Stomach (tissue), 4 donors: Measurements from ENCODE around the gene CEP78.

Experiments
- POLR2A ChIP-seq, 4 donors: fragments of 450-650 bp; IDR thresholded peaks; one replicate each; pipeline ENCODE4 v1.6.1; 2016; ENCODE audit warnings: antibody characterized with exemption in 4 of 4, control low read depth in 2 of 4, mild to moderate bottlenecking in 1 of 4, moderate library complexity in 1 of 4
- POLR2AphosphoS5 ChIP-seq, 3 donors: sonication (generic); formaldehyde crosslinking; IDR thresholded peaks; one replicate each; pipeline ENCODE4 v1.6.1; 2016; ENCODE audit warnings: antibody characterized with exemption in 3 of 3
- TF ChIP-seq, protein P1 (sequence below), 7 experiments: fragments of 450-650 bp in 4 of 7; fragments of 200-600 bp in 3 of 7; sonication (generic) in 3 of 7; IDR thresholded peaks; one replicate each; pipeline ENCODE4 v1.5.1; 2016 to 2019; ENCODE audit warnings: antibody characterized with exemption in 7 of 7, control low read depth in 2 of 7, mild to moderate bottlenecking in 1 of 7

DNA sequence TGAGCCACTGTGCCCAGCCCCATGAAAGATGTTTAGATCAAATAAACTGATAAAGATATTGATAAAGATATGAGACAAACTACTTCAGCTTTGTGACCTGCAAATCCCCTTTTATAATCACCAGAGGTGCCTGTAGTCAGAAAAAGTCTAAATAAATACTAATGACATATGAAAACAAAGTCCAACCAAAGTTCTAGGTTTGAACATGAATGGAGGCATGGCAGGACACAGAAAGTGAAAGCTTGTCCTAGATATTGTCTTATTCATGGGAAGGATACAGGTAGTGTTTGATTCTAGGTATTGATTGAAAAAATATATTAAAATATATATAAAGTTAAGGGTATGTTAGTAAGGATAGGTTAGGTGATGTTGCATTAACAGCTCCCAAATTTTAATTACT is 36.4 kb downstream of the CEP78 start:
- TF ChIP-seq POLR2AphosphoS5 (IDR thresholded peaks at IDR 0.05), result no peak
- TF ChIP-seq POLR2A (IDR thresholded peaks at IDR 0.05), result no peak
- TF ChIP-seq, protein P1, sequence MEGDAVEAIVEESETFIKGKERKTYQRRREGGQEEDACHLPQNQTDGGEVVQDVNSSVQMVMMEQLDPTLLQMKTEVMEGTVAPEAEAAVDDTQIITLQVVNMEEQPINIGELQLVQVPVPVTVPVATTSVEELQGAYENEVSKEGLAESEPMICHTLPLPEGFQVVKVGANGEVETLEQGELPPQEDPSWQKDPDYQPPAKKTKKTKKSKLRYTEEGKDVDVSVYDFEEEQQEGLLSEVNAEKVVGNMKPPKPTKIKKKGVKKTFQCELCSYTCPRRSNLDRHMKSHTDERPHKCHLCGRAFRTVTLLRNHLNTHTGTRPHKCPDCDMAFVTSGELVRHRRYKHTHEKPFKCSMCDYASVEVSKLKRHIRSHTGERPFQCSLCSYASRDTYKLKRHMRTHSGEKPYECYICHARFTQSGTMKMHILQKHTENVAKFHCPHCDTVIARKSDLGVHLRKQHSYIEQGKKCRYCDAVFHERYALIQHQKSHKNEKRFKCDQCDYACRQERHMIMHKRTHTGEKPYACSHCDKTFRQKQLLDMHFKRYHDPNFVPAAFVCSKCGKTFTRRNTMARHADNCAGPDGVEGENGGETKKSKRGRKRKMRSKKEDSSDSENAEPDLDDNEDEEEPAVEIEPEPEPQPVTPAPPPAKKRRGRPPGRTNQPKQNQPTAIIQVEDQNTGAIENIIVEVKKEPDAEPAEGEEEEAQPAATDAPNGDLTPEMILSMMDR (IDR thresholded peaks at IDR 0.05), result no peak
